Tibial artery (tissue), 4 donors: Measurements from ENCODE around the gene KIF24.
"Not testable (repeated sequence)": the region's sequence is repeated elsewhere in the genome, so short reads cannot be mapped to it uniquely, and the experiment has no call there.

Source experiments
- DNase-seq, 2 donors: peaks; one replicate each; pipeline ENCODE4 v3.0.0-alpha.2; 2019
- H3K27ac ChIP-seq, 2 donors: fragments of 200-600 bp; sonication (generic) in 1 of 2; 1 replicate in 1 of 2; 2 replicates in 1 of 2; pipeline ENCODE4 v1.5.1; 2018 to 2019; ENCODE audit warnings: mild to moderate bottlenecking in 1 of 2
- H3K27me3 ChIP-seq, 2 donors: fragments of 200-600 bp; sonication (generic) in 1 of 2; one replicate each; pipeline versions ENCODE4 v1.5.1 to v1.6.0; 2016 to 2019
- H3K36me3 ChIP-seq, 3 donors: fragments of 200-600 bp; sonication (generic) in 2 of 3; one replicate each; pipeline ENCODE4 v1.5.1; 2016 to 2019; ENCODE audit warnings: mild to moderate bottlenecking in 2 of 3
- H3K4me1 ChIP-seq, 4 donors: fragments of 200-600 bp; sonication (generic) in 2 of 4; 1 replicate in 3 of 4; 2 replicates in 1 of 4; pipeline ENCODE4 v1.5.1; 2016 to 2019
- H3K4me3 ChIP-seq, 2 donors: fragments of 200-600 bp; sonication (generic) in 1 of 2; 1 replicate in 1 of 2; 2 replicates in 1 of 2; pipeline ENCODE4 v1.5.1; 2018 to 2019; ENCODE audit warnings: mild to moderate bottlenecking in 2 of 2
- H3K9me3 ChIP-seq, 3 donors: fragments of 200-600 bp; sonication (generic) in 1 of 3; one replicate each; pipeline ENCODE4 v1.5.1; 2016 to 2019
- intact Hi-C: fragments of 100-400 bp; cut with DNase I; formaldehyde crosslinking; loops from one replicate; pipeline ENCODE4 v1.15.0; 2023; ENCODE audit warnings: low total_unique reads
- TF ChIP-seq, protein P1 (sequence below), 2 experiments: fragments of 200-600 bp in 1 of 2; fragments of 450-650 bp in 1 of 2; IDR thresholded peaks; one replicate each; pipeline ENCODE4 v1.5.1; 2017 to 2019; ENCODE audit warnings: antibody characterized with exemption in 2 of 2, mild to moderate bottlenecking in 1 of 2, moderate library complexity in 1 of 2

KIF24 gene

DNA sequence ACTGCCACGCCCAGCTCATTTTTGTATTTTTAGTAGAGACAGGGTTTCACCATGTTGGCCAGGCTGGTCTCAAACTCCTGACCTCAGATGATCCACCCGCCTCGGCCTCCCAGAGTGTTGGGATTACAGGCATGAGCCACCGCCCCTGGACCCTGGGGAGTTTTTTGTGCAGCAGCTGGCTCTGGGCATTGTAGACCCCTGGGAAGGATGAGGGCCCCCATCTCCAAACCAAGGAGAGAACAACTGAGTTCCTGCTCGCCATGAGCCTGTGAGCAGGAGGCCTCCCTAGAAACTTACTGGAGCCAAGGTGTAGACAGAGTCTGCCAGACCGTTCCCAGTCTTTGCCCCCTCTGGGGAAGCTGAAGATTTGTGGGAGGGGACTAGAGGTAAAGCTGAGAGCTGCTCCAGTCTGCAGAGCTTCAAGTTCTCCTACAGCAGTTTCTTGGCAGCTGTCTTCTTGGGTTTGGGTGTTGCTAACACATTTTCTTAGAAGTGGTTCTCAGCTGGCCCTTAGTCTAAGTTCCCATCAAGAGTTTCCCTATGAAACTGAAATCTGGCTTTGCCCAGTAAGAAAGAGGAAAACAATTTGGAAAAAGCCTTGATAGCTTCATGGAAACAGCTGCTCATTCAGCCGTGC is 12.7 kb upstream of the KIF24 start:
- Histone ChIP-seq H3K4me1 (peaks cover 0 to 35% (median 7%) of the 10 kb centered on the region in 4 donors), H3K27ac (peak overlapping the region; percentile 54 to 72), H3K9me3 (no peaks in the 10 kb centered on the region), H3K27me3 (no peaks in the 10 kb centered on the region), H3K36me3 (peaks cover 22 to 56% (median 40%) of the 10 kb centered on the region in 3 donors), H3K4me3 (no peak overlapping the region)
- no peak for DNase-seq
- TF ChIP-seq, protein P1, sequence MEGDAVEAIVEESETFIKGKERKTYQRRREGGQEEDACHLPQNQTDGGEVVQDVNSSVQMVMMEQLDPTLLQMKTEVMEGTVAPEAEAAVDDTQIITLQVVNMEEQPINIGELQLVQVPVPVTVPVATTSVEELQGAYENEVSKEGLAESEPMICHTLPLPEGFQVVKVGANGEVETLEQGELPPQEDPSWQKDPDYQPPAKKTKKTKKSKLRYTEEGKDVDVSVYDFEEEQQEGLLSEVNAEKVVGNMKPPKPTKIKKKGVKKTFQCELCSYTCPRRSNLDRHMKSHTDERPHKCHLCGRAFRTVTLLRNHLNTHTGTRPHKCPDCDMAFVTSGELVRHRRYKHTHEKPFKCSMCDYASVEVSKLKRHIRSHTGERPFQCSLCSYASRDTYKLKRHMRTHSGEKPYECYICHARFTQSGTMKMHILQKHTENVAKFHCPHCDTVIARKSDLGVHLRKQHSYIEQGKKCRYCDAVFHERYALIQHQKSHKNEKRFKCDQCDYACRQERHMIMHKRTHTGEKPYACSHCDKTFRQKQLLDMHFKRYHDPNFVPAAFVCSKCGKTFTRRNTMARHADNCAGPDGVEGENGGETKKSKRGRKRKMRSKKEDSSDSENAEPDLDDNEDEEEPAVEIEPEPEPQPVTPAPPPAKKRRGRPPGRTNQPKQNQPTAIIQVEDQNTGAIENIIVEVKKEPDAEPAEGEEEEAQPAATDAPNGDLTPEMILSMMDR (IDR thresholded peaks at IDR 0.05): no peak
- intact Hi-C loops: no loop called here

DNA sequence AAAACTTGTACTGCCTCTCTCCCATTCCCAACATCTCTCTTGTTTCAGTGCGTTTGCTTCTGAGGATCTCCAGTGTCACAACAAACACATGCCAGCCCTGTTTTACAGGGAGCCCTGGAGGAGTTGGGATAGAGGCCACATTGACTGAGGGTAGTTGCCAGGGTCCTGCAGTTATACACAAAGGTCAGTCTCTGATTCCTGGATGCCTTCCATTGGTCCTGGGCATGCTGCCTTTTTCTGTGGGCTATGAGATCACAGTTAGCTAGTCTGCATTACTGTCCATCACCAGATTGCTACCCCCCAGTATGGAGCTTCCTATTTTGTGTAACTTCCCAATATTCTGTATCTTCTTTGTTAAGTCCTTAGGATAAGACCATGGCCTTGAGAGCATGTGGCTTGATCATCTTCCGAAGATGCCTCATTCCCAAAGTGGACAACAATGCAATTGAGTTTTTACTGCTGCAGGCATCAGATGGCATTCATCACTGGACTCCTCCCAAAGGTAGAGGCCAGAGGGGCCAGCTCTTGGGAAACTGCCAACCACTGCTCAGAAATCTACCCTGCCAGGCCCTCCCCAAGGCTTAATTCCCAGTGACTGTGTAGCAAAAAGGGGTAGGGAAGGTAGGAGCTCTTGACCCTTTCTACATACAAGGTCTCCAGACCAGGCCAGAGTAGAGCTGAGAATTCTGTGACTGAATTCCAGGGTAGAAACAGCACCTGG is 9.8 kb upstream of the KIF24 start:
- H3K36me3 ChIP-seq: peaks cover 22 to 54% (median 40%) of the 10 kb centered on the region in 3 donors
- no peaks in the 10 kb centered on the region for H3K9me3 ChIP-seq
- DNase-seq: no peak
- peaks cover 0 to 14% (median 1%) of the 10 kb centered on the region in 4 donors for H3K4me1 ChIP-seq
- H3K27ac ChIP-seq: no peak overlapping the region
- intact Hi-C loops: no loop called here
- TF ChIP-seq, protein P1 (IDR thresholded peaks at IDR 0.05): no peak
- no peaks in the 10 kb centered on the region for H3K27me3 ChIP-seq
- no peak overlapping the region for H3K4me3 ChIP-seq

DNA sequence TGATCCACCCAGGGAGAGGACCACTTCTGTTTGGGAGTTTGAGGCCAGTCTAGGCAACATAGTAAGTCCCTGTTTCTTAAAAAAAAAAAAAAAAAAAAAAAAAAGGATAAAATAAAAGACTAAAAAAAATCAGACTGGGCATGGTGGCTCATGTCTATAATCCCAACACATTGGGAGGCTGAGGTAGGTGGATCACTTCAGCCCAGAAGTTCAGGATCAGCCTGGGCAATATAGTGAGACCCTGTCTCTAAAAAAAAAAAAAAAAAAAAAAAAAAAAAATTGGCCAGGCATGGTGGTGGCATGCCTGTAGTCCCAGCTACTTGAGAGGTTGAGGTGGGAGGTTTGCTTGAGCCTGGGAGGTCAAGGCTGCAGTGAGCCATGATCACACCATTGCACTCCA is 9.0 kb upstream of the KIF24 start:
- H3K27ac ChIP-seq, DNase-seq, H3K4me1 ChIP-seq: not testable (repeated sequence)

DNA sequence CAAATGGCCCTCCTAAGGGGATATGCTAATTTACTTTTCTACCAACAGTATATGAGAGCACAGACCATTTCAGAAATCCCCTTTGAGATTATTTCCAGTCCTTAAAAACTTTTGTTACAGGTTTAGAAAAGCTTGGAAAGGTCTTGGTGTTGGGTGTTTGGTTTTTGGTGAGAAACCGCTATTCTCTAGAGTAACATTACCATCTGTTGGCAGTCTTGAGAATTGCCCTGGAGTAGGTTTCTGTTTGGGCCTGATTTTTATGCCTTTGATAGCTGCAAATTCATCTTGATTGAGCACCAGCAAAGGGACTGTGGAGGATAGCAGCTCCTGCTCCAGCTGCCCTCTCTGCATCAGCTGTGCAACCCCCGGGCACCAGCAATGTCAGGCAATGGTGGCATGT is 8.3 kb upstream of the KIF24 start:
- Histone ChIP-seq H3K27me3 (no peaks in the 10 kb centered on the region), H3K4me1 (peaks cover 0 to 6% (median under 1%) of the 10 kb centered on the region in 4 donors), H3K4me3 (no peak overlapping the region), H3K36me3 (peaks cover 22 to 40% (median 40%) of the 10 kb centered on the region in 3 donors), H3K9me3 (no peaks in the 10 kb centered on the region), H3K27ac (no peak overlapping the region)
- DNase-seq: no peak
- TF ChIP-seq, protein P1 (IDR thresholded peaks at IDR 0.05): no peak
- intact Hi-C loops: no loop called here

More for the DNA sequence above, 9.0 kb upstream of the KIF24 start:
- H3K27me3 ChIP-seq, H3K9me3 ChIP-seq, H3K4me3 ChIP-seq, intact Hi-C loops: not testable (repeated sequence)
- peaks cover 22 to 46% (median 40%) of the 10 kb centered on the region in 3 donors for H3K36me3 ChIP-seq

DNA sequence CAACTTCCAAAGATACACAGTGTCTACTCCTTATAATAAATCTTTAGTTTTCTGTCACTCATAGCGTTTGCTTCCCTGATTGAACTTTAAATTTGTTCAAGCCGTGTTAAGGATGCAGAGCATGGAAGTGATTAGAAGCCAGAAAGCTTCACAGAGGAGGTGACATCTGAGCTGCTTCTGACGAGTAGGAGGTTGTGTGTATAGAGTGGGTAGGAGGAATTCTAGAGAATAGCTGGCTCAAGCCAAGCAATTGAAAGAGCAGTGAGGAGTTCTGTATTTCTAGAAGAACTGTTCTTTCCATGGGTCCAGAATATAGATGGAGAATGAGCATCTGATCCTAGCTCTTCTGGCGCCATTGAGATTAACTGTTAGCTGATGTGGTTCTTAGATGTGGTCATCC is 6.3 kb upstream of the KIF24 start:
- Histone ChIP-seq H3K27me3 (no peaks in the 10 kb centered on the region), H3K4me3 (no peak overlapping the region), H3K27ac (no peak overlapping the region), H3K4me1 (peaks cover 0 to 10% (median 3%) of the 10 kb centered on the region in 4 donors), H3K36me3 (peaks cover 18 to 22% (median 19%) of the 10 kb centered on the region in 3 donors), H3K9me3 (no peaks in the 10 kb centered on the region)
- TF ChIP-seq, protein P1 (IDR thresholded peaks at IDR 0.05): no peak
- no peak for DNase-seq
- intact Hi-C loops: no loop called here

DNA sequence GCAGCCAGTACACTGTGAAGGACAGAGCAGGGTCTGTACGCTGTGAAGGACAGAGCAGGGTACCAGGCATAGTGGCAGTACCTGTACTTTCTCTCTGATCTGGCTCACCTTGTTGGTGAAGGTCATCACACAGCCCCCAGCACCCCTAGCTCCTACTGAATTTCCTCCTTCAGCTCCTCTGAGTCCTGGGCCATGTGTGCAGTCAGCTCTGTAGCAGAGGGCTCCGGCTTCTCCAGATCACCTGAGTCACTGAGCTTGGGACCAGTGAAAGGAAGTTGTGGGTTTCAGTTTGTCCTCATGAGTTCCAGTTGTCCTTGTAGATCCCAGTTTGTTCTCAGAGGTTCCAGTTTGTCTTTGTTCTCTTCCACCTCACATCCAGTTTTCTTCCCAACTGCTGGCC is 5.8 kb upstream of the KIF24 start:
- H3K36me3 ChIP-seq: peaks cover 14 to 18% (median 16%) of the 10 kb centered on the region in 3 donors
- no peaks in the 10 kb centered on the region for H3K27me3 ChIP-seq
- no peak overlapping the region for H3K4me3 ChIP-seq
- no peak overlapping the region for H3K27ac ChIP-seq
- DNase-seq: no peak
- peaks cover 0 to 12% (median 8%) of the 10 kb centered on the region in 4 donors for H3K4me1 ChIP-seq
- intact Hi-C loops: loop anchor here (5.0 kb wide), 1 partner anchor 257 kb away; no protein-coding TSS in a partner anchor
- TF ChIP-seq, protein P1 (IDR thresholded peaks at IDR 0.05): no peak
- H3K9me3 ChIP-seq: no peaks in the 10 kb centered on the region
